RWPE1 (cell line): Measurements from ENCODE around the gene NNMT.

Source experiments
- CTCF ChIA-PET: fragments of 350-600 bp; sonication (Branson Sonifier 250); formaldehyde crosslinking; extraction: SDS; loops from one replicate; lab custom pipeline; 2021; lab: Yijun Ruan, JAX
- POLR2A ChIA-PET: fragments of 400-600 bp; formaldehyde crosslinking; extraction: SDS; loops from one replicate; lab custom pipeline; 2020; ENCODE audit warnings: antibody characterized with exemption; ENCODE audit not compliant: low non-redundant PET; lab: Yijun Ruan, JAX
- DNase-seq: peaks from one replicate; pipeline ENCODE4 v3.0.0; 2012; ENCODE audit warnings: low spot score
- H3K27ac ChIP-seq: fragments of 450-650 bp; 2 replicates; pipeline ENCODE4 v1.5.1; 2017
- CTCF ChIP-seq: fragments of 450-650 bp; conservative IDR thresholded peaks from 2 replicates; pipeline ENCODE4 v1.5.1; 2017; ENCODE audit warnings: low read depth, mild to moderate bottlenecking

Gene NNMT

GRCh38 chr11:114270531-114271270, 25.5 kb upstream of the NNMT start:
- no peak for DNase-seq
- TF ChIP-seq CTCF, result no peak
- H3K27ac ChIP-seq, result no peak overlapping the region
- CTCF ChIA-PET, result no interaction called here
- POLR2A ChIA-PET, result no interaction called here

- CTCF ChIA-PET, result interaction anchor here (1.4 kb wide), 1 partner anchor 10 kb away, joined by 7 read pairs; no protein-coding TSS in a partner anchor
These were observed 24.9 kb upstream of the NNMT start for GRCh38 chr11:114271316-114271715.

GRCh38 chr11:114272311-114272710, 23.9 kb upstream of the NNMT start:
- CTCF ChIA-PET, result interaction anchor here (1.4 kb wide), 1 partner anchor 11 kb away, joined by 7 read pairs; no protein-coding TSS in a partner anchor
- H3K27ac ChIP-seq, result no peak overlapping the region
- DNase-seq, result no peak
- no peak for TF ChIP-seq CTCF
- POLR2A ChIA-PET, result no interaction called here

More at GRCh38 chr11:114271316-114271715, 24.9 kb upstream of the NNMT start:
- POLR2A ChIA-PET, result no interaction called here
- no peak overlapping the region for H3K27ac ChIP-seq
- DNase-seq, result no peak
- TF ChIP-seq CTCF, result no peak

- no peak for DNase-seq
- ChIA-PET CTCF (no interaction called here), POLR2A (no interaction called here)
- no peak for TF ChIP-seq CTCF
- no peak overlapping the region for H3K27ac ChIP-seq
These were observed 23.1 kb upstream of the NNMT start for GRCh38 chr11:114273071-114273470.

GRCh38 chr11:114273890-114274635, 22.1 kb upstream of the NNMT start:
- no peak for TF ChIP-seq CTCF
- POLR2A ChIA-PET, result no interaction called here
- CTCF ChIA-PET, result interaction anchor here (0.7 to 1.0 kb wide), 2 partner anchors 13 to 319 kb away, joined by 3 read pairs; no protein-coding TSS in a partner anchor
- H3K27ac ChIP-seq, result no peak overlapping the region
- no peak for DNase-seq

GRCh38 chr11:114274637-114275036, 21.6 kb upstream of the NNMT start:
- ChIA-PET POLR2A (no interaction called here), CTCF (interaction anchor here (1.0 kb wide), 1 partner anchor 14 kb away, joined by 3 read pairs; no protein-coding TSS in a partner anchor)
- no peak for DNase-seq
- TF ChIP-seq CTCF, result no peak
- no peak overlapping the region for H3K27ac ChIP-seq
